BE2C (cell line): ENCODE results near the gene GAST.
A peak's percentile ranks its signal among the peaks of the same experiment; 100 is the strongest.

Experiments used
- DNase-seq: peaks from one replicate; pipeline ENCODE4 v3.0.0-alpha.2; 2020
- H3K27me3 ChIP-seq: fragments of 250-450 bp; sonication (Bioruptor Pico); 2 replicates; pipeline ENCODE4 v1.5.1; 2020; ENCODE audit warnings: mild to moderate bottlenecking
- H3K36me3 ChIP-seq: fragments of 250-450 bp; sonication (Bioruptor Pico); 2 replicates; pipeline ENCODE4 v1.5.1; 2020; ENCODE audit warnings: mild to moderate bottlenecking
- H3K4me1 ChIP-seq: fragments of 250-450 bp; sonication (Bioruptor Pico); 2 replicates; pipeline ENCODE4 v1.5.1; 2020
- H3K4me3 ChIP-seq: 2 replicates; pipeline ENCODE4 v1.5.1; 2011; ENCODE audit warnings: low read depth, low read length
- H3K9me3 ChIP-seq: fragments of 250-450 bp; sonication (Bioruptor Pico); 2 replicates; pipeline ENCODE4 v1.5.1; 2020
- CTCF ChIP-seq: IDR thresholded peaks from 2 replicates; pipeline ENCODE4 v1.5.1; 2012; ENCODE audit warnings: mild to moderate bottlenecking, low read depth, low read length

GAST gene

GRCh38 chr17:41737680-41738023 is 25.5 kb downstream of the GAST start:
- Histone ChIP-seq H3K36me3 (no peaks in the 10 kb centered on the region), H3K4me1 (peaks cover 5% of the 10 kb centered on the region), H3K4me3 (no peak overlapping the region), H3K9me3 (no peaks in the 10 kb centered on the region), H3K27me3 (peaks cover 44% of the 10 kb centered on the region)
- DNase-seq, result no peak
- TF ChIP-seq CTCF, result no peak

- H3K27me3 ChIP-seq, result peaks cover 41% of the 10 kb centered on the region
- peak; percentile 85 for DNase-seq
- no peak overlapping the region for H3K4me3 ChIP-seq
- H3K4me1 ChIP-seq, result peaks cover 5% of the 10 kb centered on the region
- TF ChIP-seq CTCF, result peak; percentile 98
- no peaks in the 10 kb centered on the region for H3K36me3 ChIP-seq
- no peaks in the 10 kb centered on the region for H3K9me3 ChIP-seq
Observed at GRCh38 chr17:41738077-41738800, 26.1 kb downstream of the GAST start.

GRCh38 chr17:41738801-41739112 is 26.6 kb downstream of the GAST start:
- peaks cover 37% of the 10 kb centered on the region for H3K27me3 ChIP-seq
- H3K9me3 ChIP-seq, result no peaks in the 10 kb centered on the region
- no peak for TF ChIP-seq CTCF
- no peak overlapping the region for H3K4me3 ChIP-seq
- peaks cover 5% of the 10 kb centered on the region for H3K4me1 ChIP-seq
- DNase-seq, result no peak
- no peaks in the 10 kb centered on the region for H3K36me3 ChIP-seq

GRCh38 chr17:41739661-41740352 is 27.7 kb downstream of the GAST start:
- TF ChIP-seq CTCF, result no peak
- Histone ChIP-seq H3K36me3 (no peaks in the 10 kb centered on the region), H3K27me3 (peaks cover 27% of the 10 kb centered on the region), H3K4me1 (peaks cover 5% of the 10 kb centered on the region), H3K9me3 (no peaks in the 10 kb centered on the region), H3K4me3 (no peak overlapping the region)
- DNase-seq, result no peak

- TF ChIP-seq CTCF, result no peak
- Histone ChIP-seq H3K9me3 (no peaks in the 10 kb centered on the region), H3K27me3 (peaks cover 20% of the 10 kb centered on the region), H3K4me1 (peaks cover 5% of the 10 kb centered on the region), H3K4me3 (no peak overlapping the region), H3K36me3 (no peaks in the 10 kb centered on the region)
- no peak for DNase-seq
Observed at GRCh38 chr17:41740506-41740905, 28.4 kb downstream of the GAST start.

GRCh38 chr17:41741709-41742108 is 29.6 kb downstream of the GAST start:
- H3K4me1 ChIP-seq, result peaks cover 5% of the 10 kb centered on the region
- no peaks in the 10 kb centered on the region for H3K36me3 ChIP-seq
- no peak overlapping the region for H3K4me3 ChIP-seq
- no peak for TF ChIP-seq CTCF
- H3K27me3 ChIP-seq, result peaks cover 9% of the 10 kb centered on the region
- no peak for DNase-seq
- no peaks in the 10 kb centered on the region for H3K9me3 ChIP-seq
